H9 (cell line): Measurements from ENCODE around the gene ADAM23. TPM values are rescaled to one million over a fixed set of nuclear protein-coding genes. Genes with fewer than 3 reads are reported as not detected.

Experiments used
- DNase-seq: peaks from one replicate; pipeline ENCODE4 v3.0.0-alpha.2; 2017
- H2AFZ ChIP-seq: one replicate; pipeline ENCODE4 v1.6.1; 2013; ENCODE audit warnings: mild to moderate bottlenecking, low read length, control low read depth, moderate library complexity
- H2AK5ac ChIP-seq: 2 replicates; pipeline ENCODE4 v1.6.1; 2013; ENCODE audit warnings: low read length, control low read depth, mixed read lengths; ENCODE audit not compliant: insufficient read length
- H2BK120ac ChIP-seq: one replicate; pipeline ENCODE4 v1.6.1; 2013; ENCODE audit warnings: low read depth, mild to moderate bottlenecking, low read length, control low read depth, inconsistent platforms; ENCODE audit not compliant: poor library complexity, severe bottlenecking
- H2BK12ac ChIP-seq: 2 replicates; pipeline ENCODE4 v1.6.1; 2013; ENCODE audit warnings: low read length, control low read depth, mixed read lengths, low read depth; ENCODE audit not compliant: insufficient read length
- H2BK15ac ChIP-seq: 2 replicates; pipeline ENCODE4 v1.6.1; 2013; ENCODE audit warnings: low read depth, low read length, control low read depth
- H2BK20ac ChIP-seq: one replicate; pipeline ENCODE4 v1.6.1; 2013; ENCODE audit warnings: low read depth, mild to moderate bottlenecking, low read length, control low read depth, inconsistent platforms; ENCODE audit not compliant: poor library complexity, severe bottlenecking
- H2BK5ac ChIP-seq: 2 replicates; pipeline ENCODE4 v1.6.1; 2013; ENCODE audit warnings: low read length, control low read depth, mixed read lengths; ENCODE audit not compliant: insufficient read length
- H3K14ac ChIP-seq: 2 replicates; pipeline ENCODE4 v1.6.1; 2013; ENCODE audit warnings: low read length, control low read depth; ENCODE audit not compliant: insufficient read depth
- H3K18ac ChIP-seq: 2 replicates; pipeline ENCODE4 v1.6.1; 2013; ENCODE audit warnings: low read depth, mild to moderate bottlenecking, mixed read lengths, low read length, control low read depth; ENCODE audit not compliant: insufficient read length
- H3K23ac ChIP-seq: 2 replicates; pipeline ENCODE4 v1.6.1; 2013; ENCODE audit warnings: low read length, control low read depth, mixed read lengths, low read depth; ENCODE audit not compliant: insufficient read length
- H3K23me2 ChIP-seq: 2 replicates; pipeline ENCODE4 v1.6.1; 2013; ENCODE audit warnings: low read depth, mild to moderate bottlenecking, mixed read lengths, low read length, control low read depth; ENCODE audit not compliant: insufficient read length, poor library complexity, severe bottlenecking
- H3K27ac ChIP-seq: 2 replicates; pipeline ENCODE4 v1.5.1; 2013; ENCODE audit warnings: low read length, control low read depth, mixed read lengths, low read depth; ENCODE audit not compliant: insufficient read length
- H3K27me3 ChIP-seq: 2 replicates; pipeline ENCODE4 v1.6.1; 2013; ENCODE audit warnings: low read length, control low read depth, inconsistent platforms; ENCODE audit not compliant: insufficient read depth
- H3K4ac ChIP-seq: 2 replicates; pipeline ENCODE4 v1.6.1; 2013; ENCODE audit warnings: low read depth, mild to moderate bottlenecking, control low read depth, inconsistent platforms, low read length, moderate library complexity
- H3K4me1 ChIP-seq: 2 replicates; pipeline ENCODE4 v1.6.1; 2013; ENCODE audit warnings: low read length, control low read depth, inconsistent platforms; ENCODE audit not compliant: insufficient read depth
- H3K4me2 ChIP-seq: 2 replicates; pipeline ENCODE4 v1.6.1; 2013; ENCODE audit warnings: low read length, control low read depth, mixed read lengths; ENCODE audit not compliant: insufficient read length, insufficient read depth
- H3K56ac ChIP-seq: 2 replicates; pipeline ENCODE4 v1.6.1; 2013; ENCODE audit warnings: low read depth, mild to moderate bottlenecking, mixed read lengths, low read length, control low read depth; ENCODE audit not compliant: insufficient read length
- H3K79me1 ChIP-seq: 2 replicates; pipeline ENCODE4 v1.6.1; 2013; ENCODE audit warnings: low read depth, mild to moderate bottlenecking, moderate library complexity, low read length, control low read depth, inconsistent platforms; ENCODE audit not compliant: insufficient read depth, poor library complexity, severe bottlenecking
- H3K79me2 ChIP-seq: 2 replicates; pipeline ENCODE4 v1.6.1; 2013; ENCODE audit warnings: low read length, control low read depth, inconsistent platforms; ENCODE audit not compliant: insufficient read depth
- H3K9ac ChIP-seq: 2 replicates; pipeline ENCODE4 v1.6.1; 2013; ENCODE audit warnings: low read length, control low read depth, mixed read lengths; ENCODE audit not compliant: insufficient read length; ENCODE audit errors: extremely low read depth
- H3K9me3 ChIP-seq: one replicate; pipeline ENCODE4 v1.6.1; 2013; ENCODE audit warnings: low read depth, low read length, inconsistent platforms; ENCODE audit not compliant: control insufficient read depth
- H3T11ph ChIP-seq: one replicate; pipeline ENCODE4 v1.6.1; 2013; ENCODE audit warnings: mild to moderate bottlenecking, low read length, control low read depth, inconsistent platforms
- H4K20me1 ChIP-seq: one replicate; pipeline ENCODE4 v1.6.1; 2013; ENCODE audit not compliant: control insufficient read depth, insufficient read length, insufficient read depth
- H4K5ac ChIP-seq: 2 replicates; pipeline ENCODE4 v1.6.1; 2013; ENCODE audit warnings: low read depth, mild to moderate bottlenecking, mixed read lengths, low read length, control low read depth; ENCODE audit not compliant: insufficient read length
- H4K8ac ChIP-seq: replicated peaks from 2 replicates; pipeline ENCODE4 v1.6.1; 2013; ENCODE audit warnings: low read length, control low read depth, mixed read lengths, low read depth; ENCODE audit not compliant: insufficient read length
- H4K91ac ChIP-seq: 2 replicates; pipeline ENCODE4 v1.6.1; 2013; ENCODE audit warnings: low read depth, mild to moderate bottlenecking, moderate library complexity, mixed read lengths, low read length, control low read depth; ENCODE audit not compliant: insufficient read length
- H3K27ac Mint-ChIP-seq, 3 experiments: 2 replicates in 2 of 3; 3 replicates in 1 of 3; pipeline ENCODE4 v1.8.0; 2020 to 2021; ENCODE audit warnings: mixed read lengths in 3 of 3, mild to moderate bottlenecking in 1 of 3, moderate library complexity in 1 of 3
- H3K27me3 Mint-ChIP-seq: 2 replicates; pipeline ENCODE4 v1.8.0; 2021; ENCODE audit warnings: low read depth, mild to moderate bottlenecking, moderate library complexity, mixed read lengths
- H3K36me3 Mint-ChIP-seq, 3 experiments: 2 replicates in 2 of 3; 3 replicates in 1 of 3; pipeline ENCODE4 v1.8.0; 2020 to 2021; ENCODE audit warnings: low read depth in 3 of 3, mixed read lengths in 3 of 3; ENCODE audit not compliant: insufficient read depth in 1 of 3
- H3K4me1 Mint-ChIP-seq, 2 experiments: 2 replicates each; pipeline ENCODE4 v1.8.0; 2020; ENCODE audit warnings: mixed read lengths in 2 of 2
- H3K4me3 Mint-ChIP-seq, 2 experiments: 2 replicates in 1 of 2; 3 replicates in 1 of 2; pipeline ENCODE4 v1.8.0; 2020 to 2021; ENCODE audit warnings: mild to moderate bottlenecking in 2 of 2, mixed read lengths in 2 of 2, moderate library complexity in 1 of 2
- H3K9me3 Mint-ChIP-seq, 2 experiments: 2 replicates in 1 of 2; 3 replicates in 1 of 2; pipeline ENCODE4 v1.8.0; 2020; ENCODE audit warnings: mild to moderate bottlenecking in 2 of 2, mixed read lengths in 2 of 2, moderate library complexity in 1 of 2
- WGBS: extraction: QIAGEN DNeasy Blood & Tissue Kit; methylation state at CpG from one replicate; pipeline ENCODE4 v1.1.7; 2013; ENCODE audit warnings: missing lambda C conversion rate, low lambda C conversion rate, mixed read lengths; ENCODE audit not compliant: insufficient read length; ENCODE audit errors: extremely low coverage; 5-methylcytosine and 5-hydroxymethylcytosine counted together
- total RNA-seq: library from RNA; stranded (reverse); gene quantifications from 2 replicates; pipeline ENCODE4 v1.2.1, GENCODE V29; 2021
- TF ChIP-seq, protein P1 (sequence below): fragments of 200-600 bp; sonication (generic); conservative IDR thresholded peaks from 3 replicates; pipeline ENCODE4 v1.8.0; 2021; ENCODE audit warnings: antibody characterized with exemption, mild to moderate bottlenecking

The ADAM23 gene
- total RNA-seq, 1 experiment from 2014 or later, result 21.4 TPM

DNA sequence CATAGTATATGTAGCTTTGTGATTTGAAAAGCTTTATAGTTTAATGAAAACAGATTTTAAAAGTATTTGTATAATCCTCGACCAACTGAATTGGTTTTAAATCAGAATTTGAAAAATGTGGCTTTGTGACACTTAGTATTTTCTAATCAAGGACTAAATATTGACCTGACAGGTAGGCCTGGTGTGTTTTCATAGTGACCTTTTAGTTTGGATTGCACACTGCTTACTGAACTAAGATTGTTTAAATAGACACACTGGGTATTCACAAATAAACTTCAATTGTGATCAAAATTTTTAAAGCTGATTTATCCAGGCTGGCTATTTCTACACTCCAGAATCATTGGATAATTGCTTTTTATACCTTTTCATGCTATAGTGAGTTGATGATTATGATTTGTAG, 167.1 kb downstream of the ADAM23 start:
- no peak overlapping the region for H3K4ac ChIP-seq
- no peaks in the 10 kb centered on the region for H3K79me2 ChIP-seq
- no peaks in the 10 kb centered on the region for H3K23me2 ChIP-seq
- H2BK120ac ChIP-seq, result no peak overlapping the region
- H3K4me2 ChIP-seq, result no peak overlapping the region
- no peaks in the 10 kb centered on the region for H3K27me3 ChIP-seq
- H3K79me1 ChIP-seq, result no peaks in the 10 kb centered on the region
- H3K27ac Mint-ChIP-seq, result no peak overlapping the region
- no peak overlapping the region for H3K14ac ChIP-seq
- no peak overlapping the region for H2BK12ac ChIP-seq
- H2BK5ac ChIP-seq, result no peak overlapping the region
- H3K23ac ChIP-seq, result no peak overlapping the region
- H3K36me3 Mint-ChIP-seq, result peaks cover 2 to 11% (median 7%) of the 10 kb centered on the region in 3 experiments; a peak in 5 of 7 replicates
- H3K27me3 Mint-ChIP-seq, result no peaks in the 10 kb centered on the region
- no peaks in the 10 kb centered on the region for H3K9me3 Mint-ChIP-seq
- no peak overlapping the region for H4K91ac ChIP-seq
- H3K18ac ChIP-seq, result no peak overlapping the region
- H2BK20ac ChIP-seq, result no peak overlapping the region
- H4K20me1 ChIP-seq, result no peaks in the 10 kb centered on the region
- H3K27ac ChIP-seq, result no peak overlapping the region
- no peak overlapping the region for H4K5ac ChIP-seq
- TF ChIP-seq, protein P1, sequence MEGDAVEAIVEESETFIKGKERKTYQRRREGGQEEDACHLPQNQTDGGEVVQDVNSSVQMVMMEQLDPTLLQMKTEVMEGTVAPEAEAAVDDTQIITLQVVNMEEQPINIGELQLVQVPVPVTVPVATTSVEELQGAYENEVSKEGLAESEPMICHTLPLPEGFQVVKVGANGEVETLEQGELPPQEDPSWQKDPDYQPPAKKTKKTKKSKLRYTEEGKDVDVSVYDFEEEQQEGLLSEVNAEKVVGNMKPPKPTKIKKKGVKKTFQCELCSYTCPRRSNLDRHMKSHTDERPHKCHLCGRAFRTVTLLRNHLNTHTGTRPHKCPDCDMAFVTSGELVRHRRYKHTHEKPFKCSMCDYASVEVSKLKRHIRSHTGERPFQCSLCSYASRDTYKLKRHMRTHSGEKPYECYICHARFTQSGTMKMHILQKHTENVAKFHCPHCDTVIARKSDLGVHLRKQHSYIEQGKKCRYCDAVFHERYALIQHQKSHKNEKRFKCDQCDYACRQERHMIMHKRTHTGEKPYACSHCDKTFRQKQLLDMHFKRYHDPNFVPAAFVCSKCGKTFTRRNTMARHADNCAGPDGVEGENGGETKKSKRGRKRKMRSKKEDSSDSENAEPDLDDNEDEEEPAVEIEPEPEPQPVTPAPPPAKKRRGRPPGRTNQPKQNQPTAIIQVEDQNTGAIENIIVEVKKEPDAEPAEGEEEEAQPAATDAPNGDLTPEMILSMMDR, result no peak
- WGBS, result no CpG with 5 or more reads among the region's 1 CpG
- no peaks in the 10 kb centered on the region for H3K9me3 ChIP-seq
- H3K9ac ChIP-seq, result no peak overlapping the region
- no peak overlapping the region for H3K4me3 Mint-ChIP-seq
- no peak overlapping the region for H2AK5ac ChIP-seq
- no peak for DNase-seq
- no peak overlapping the region for H3K56ac ChIP-seq
- H3K4me1 Mint-ChIP-seq, result peaks cover 6 to 7% of the 10 kb centered on the region in 2 experiments
- H2BK15ac ChIP-seq, result no peak overlapping the region
- no peak overlapping the region for H4K8ac ChIP-seq
- no peak overlapping the region for H2AFZ ChIP-seq
- H3K4me1 ChIP-seq, result no peaks in the 10 kb centered on the region
- H3T11ph ChIP-seq, result no peak overlapping the region
